NCI-H1092 treated with DMSO at 0.1 percent for 48 hours (cell line): ENCODE results near the gene OTP.

Experiments
- DNase-seq: peaks from one replicate; lab custom pipeline; 2025; lab: John Stamatoyannopoulos, UW

Gene OTP

GRCh38 chr5:77637998-77638762, at the start of gene OTP:
OTP (minus strand) TSS chr5:77638713; CDS start chr5:77638549, 164 bp downstream.
- no peak for DNase-seq

GRCh38 chr5:77683171-77683732, 44.7 kb upstream of the OTP start:
- no peak for DNase-seq

DNA sequence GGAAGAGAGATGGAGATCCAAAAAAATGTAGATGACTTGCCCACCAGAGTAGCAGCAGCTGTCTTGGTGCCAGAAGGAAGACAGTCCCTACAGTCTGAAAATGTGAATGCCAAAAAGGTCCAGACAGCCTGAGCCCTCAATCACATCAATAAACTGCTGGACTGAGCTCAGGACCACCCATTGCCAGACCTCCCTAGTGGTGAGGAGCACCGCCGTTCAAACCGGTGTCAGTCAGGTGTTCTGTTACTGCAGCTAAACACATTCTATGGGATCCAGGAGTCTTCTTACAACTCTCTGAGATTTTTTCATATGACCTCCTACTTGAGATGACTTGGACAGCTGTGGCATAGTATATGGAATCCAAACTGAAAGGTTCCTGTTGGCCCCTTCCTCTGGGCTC, 32.0 kb upstream of the OTP start:
- DNase-seq, result no peak

- DNase-seq, result no peak
Measured at GRCh38 chr5:77669677-77670076, 31.2 kb upstream of the OTP start.

- DNase-seq, result no peak
Measured at GRCh38 chr5:77663090-77663863, 24.8 kb upstream of the OTP start.

DNA sequence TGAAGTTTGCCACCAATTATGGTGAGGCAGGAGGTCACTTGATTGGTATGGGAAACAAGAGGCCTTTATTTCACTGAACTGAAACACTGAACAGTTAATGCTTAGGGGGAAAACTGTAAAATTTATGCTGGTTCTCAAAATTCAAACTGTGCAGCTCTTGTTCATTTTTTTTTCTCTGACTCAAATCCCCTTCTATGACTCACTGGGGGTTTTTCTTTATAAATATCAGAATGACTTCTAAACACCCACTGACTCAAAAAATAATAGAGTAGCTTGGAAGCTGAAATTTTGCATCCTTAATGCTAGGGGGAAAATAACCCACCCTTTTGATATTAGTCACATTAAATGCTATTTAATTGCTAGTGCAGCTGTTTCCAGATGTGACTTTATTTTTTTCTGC, 24.1 kb upstream of the OTP start:
- DNase-seq, result no peak

- DNase-seq, result no peak
Measured at GRCh38 chr5:77658662-77659061, 20.1 kb upstream of the OTP start.

DNA sequence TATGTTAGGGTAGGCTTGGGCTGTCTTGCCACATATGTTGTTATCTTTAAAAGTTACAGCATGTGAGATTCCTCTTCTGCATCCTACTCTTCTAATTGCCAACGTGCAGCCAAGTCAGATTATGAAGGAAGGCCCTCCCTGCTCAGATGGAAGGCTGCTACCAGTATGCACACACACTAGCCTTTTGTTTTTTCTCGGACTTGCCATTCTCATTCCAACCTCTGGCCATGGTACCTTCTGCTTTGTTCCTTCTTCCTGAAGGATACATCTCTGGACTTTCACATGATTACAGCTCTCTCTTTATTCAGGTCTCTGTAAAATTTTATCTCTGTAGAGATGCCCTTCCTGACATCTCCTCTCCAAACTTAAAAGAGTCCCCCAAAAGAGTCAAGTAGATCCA, 12.8 kb upstream of the OTP start:
- no peak for DNase-seq

DNA sequence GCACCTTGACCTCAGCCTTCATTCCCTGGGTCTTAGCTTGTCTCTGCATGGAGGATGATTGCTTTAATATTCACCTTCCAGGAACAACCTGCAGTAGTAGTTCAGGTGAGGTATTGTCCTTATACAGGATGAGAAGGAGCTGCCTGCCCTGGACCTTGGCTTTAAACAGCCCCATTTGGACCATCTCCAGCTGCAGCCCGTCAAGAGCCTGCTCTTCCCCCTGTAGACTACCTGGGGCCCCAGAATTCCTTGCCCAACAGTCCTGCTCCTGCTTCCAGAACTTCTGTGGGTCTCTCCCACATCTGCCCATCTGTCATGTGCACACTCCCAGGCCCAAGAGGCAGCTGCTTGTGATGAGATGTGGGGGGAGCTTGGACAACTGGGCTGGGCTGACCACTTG, 12.2 kb upstream of the OTP start:
- no peak for DNase-seq

GRCh38 chr5:77649776-77650175, 11.3 kb upstream of the OTP start:
- no peak for DNase-seq

GRCh38 chr5:77645995-77646639, 7.6 kb upstream of the OTP start:
- DNase-seq, result no peak

GRCh38 chr5:77645158-77645994, 6.9 kb upstream of the OTP start:
- no peak for DNase-seq

DNA sequence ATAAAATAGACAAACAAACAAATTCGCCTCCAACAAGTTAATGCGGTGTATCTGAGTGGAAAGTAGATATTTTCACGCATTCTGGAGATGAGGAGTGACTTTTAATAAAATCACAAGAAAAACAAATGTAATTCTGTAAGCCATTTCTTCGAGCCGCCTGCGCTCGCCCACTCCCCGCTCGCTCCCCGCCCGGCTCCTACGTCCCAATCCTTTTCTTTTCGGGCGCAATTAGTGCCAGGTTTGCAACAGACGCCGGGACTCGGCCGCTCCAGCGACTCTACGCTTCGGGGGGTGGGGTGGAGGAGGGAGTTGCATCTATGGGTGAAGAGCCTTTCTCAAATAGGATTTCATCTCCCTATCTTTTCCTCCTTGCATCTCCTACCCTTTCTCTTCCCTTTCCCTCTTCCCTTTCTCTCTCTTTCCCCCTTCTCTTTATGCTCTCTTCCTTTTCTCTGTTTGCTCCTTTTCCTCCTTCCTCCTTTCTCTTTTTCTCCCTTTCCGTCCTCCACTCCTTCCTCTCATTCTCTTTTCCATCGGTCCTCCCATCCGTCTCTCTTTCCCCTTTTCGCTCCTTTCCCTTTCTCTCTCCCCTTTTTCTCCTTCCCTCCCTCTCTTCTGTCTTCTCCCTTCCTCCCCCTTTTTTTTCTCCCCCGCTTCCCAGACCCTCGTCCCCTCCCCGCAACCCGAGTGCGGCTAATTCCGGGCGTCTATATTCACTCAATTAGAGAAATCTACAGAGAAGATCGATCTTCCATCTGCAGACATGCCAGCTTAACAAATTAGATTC, 6.1 kb upstream of the OTP start:
- no peak for DNase-seq

- DNase-seq, result no peak
Measured at GRCh38 chr5:77643654-77644370, 5.3 kb upstream of the OTP start.

DNA sequence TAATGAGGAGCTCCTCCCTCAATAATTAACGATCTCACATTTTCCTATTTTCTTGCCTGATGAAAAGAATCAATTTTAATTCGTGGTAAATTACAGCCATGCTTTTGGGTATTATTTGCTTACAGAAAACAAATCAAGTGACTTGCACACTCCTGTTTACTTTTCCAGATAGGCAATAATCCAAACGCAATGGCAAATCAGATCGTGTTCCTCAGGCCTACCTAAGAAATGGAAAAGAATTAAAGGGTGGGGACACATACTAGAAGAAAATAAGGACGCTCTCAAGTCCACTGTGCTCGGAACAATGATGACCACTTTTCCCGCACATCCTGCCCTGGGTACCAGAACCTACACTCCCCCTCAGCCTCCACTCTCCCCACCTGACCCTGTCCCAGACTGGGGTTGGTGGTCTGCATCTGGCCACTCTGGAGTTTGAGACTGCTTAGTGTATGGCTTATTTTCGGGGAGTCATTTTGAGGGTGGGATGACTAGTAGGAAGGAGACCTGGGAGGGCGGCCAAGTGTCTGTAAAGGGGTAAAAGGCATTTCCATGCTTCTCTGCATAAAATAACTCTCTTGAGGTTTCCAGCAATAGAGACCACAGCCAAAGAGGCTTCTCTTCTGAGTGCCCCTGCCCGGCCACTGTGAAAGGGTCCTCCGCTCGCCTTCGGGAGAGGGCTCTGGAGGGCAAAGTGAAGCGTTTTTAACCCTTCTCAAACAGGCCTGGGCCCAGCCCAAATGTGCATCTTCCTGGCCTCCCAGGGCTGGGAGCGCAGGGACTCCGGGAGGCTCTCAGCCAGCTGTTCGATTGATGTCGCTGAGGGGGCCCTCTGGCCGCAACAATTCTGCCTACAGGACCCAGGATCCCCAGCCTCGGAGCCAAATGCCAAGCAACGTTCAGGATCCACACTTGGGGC, 4.5 kb upstream of the OTP start:
- DNase-seq, result no peak

DNA sequence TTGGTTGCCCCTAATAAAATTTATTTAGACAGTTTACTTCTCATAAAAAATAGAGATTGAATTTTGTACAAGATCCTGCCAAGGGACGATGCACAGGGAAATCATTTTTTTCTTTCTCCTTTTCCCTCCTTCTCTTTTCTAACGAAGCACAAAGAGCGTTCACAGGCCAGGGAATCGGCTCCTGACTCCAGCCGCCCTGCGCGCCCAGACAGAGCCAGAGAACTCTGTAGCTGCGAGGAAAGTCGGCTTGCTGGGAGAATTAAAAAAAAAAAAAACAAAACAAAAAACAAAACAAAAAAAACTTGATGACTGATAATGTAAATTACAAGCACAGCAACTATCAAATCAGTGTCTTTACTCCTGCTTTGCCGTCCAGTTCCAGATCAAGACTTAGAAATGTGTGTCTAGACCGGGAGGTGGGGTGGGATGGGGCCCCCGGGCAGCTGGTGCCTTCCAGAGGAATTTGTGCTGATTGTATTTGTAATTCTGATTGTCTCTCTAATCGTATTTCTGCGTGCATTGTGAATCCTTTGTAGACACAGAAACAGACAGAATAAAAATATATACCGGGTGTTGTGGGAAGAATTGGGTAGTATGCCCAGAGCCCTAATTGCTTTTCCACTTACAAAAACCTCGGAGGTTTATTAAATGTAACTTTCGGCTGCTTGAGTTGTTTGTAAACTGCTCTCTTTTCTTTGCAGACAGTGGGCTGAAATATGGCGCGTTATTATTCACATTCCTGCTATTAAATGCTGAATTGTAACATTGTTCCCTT, 3.6 kb upstream of the OTP start:
- DNase-seq, result no peak

- DNase-seq, result no peak
Measured at GRCh38 chr5:77641397-77641943, 3.0 kb upstream of the OTP start.
